ENCODE results near the gene TAS1R3. TPM values are rescaled to one million over a fixed set of nuclear protein-coding genes. Genes with fewer than 3 reads are reported as not detected.

TAS1R3 gene
- total RNA-seq, 1 experiment from 2014 or later: 0.31 TPM

GRCh38 chr1:1307923-1308755, 22.9 kb upstream of the TAS1R3 start, which contains the start of the genes ACAP3 and PUSL1:
ACAP3 (minus strand) TSS chr1:1307930; CDS start chr1:1307815, 115 bp downstream.
PUSL1 (plus strand) TSS chr1:1308597; CDS start chr1:1308644, 47 bp downstream.
- no TSS peak for BruUV-seq (replicated peaks)
- H3K36me3 ChIP-seq (ENCODE audit: control insufficient read depth, insufficient read depth, low read length): no peaks in the 10 kb centered on the region; the same call in 1 of the 2 replicates
- H3K9me3 ChIP-seq (ENCODE audit: control insufficient read depth, insufficient read depth, low read depth, low read length): no peaks in the 10 kb centered on the region
- ATAC-seq (peak; percentile 76), DNase-seq (ENCODE audit: low read depth, low spot score) (no peak)
- ChIA-PET POLR2A (no interaction called here), CTCF (no interaction called here)
- H3K27me3 ChIP-seq (ENCODE audit: control insufficient read depth, insufficient read depth, low read length): no peaks in the 10 kb centered on the region
- peak within 1 kb of the TSS; percentile 72 for H3K4me3 ChIP-seq (ENCODE audit: low read depth in 2 of 2, low read length in 2 of 2)
- H3K4me1 ChIP-seq (ENCODE audit: control insufficient read depth, insufficient read depth, low read length): peaks cover 44% of the 10 kb centered on the region
- TF ChIP-seq TCF7L2 (IDR thresholded peaks at IDR 0.05; ENCODE audit: low read depth, low read length): no peak
- TF ChIP-seq, protein P1, sequence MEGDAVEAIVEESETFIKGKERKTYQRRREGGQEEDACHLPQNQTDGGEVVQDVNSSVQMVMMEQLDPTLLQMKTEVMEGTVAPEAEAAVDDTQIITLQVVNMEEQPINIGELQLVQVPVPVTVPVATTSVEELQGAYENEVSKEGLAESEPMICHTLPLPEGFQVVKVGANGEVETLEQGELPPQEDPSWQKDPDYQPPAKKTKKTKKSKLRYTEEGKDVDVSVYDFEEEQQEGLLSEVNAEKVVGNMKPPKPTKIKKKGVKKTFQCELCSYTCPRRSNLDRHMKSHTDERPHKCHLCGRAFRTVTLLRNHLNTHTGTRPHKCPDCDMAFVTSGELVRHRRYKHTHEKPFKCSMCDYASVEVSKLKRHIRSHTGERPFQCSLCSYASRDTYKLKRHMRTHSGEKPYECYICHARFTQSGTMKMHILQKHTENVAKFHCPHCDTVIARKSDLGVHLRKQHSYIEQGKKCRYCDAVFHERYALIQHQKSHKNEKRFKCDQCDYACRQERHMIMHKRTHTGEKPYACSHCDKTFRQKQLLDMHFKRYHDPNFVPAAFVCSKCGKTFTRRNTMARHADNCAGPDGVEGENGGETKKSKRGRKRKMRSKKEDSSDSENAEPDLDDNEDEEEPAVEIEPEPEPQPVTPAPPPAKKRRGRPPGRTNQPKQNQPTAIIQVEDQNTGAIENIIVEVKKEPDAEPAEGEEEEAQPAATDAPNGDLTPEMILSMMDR (IDR thresholded peaks at IDR 0.05): no peak; the same call in 1 of the 2 replicates
- peak; percentile 97 for TF ChIP-seq SIN3A (IDR thresholded peaks at IDR 0.05; ENCODE audit: borderline replicate concordance, insufficient read depth, low read depth, low read length)
- TF ChIP-seq POLR2AphosphoS5 (IDR thresholded peaks at IDR 0.05; ENCODE audit: low read depth, low read length): peak; percentile 49; the same call in 1 of the 2 replicates
- peak within 1 kb of the TSS; percentile 77 for H3K27ac ChIP-seq (ENCODE audit: low read length)
- intact Hi-C loops (cut with micrococcal nuclease; ENCODE audit: unreplicated experiment): no loop called here
- in situ Hi-C loops (cut with HindIII; ENCODE audit: low pct_unique_long_range_greater_than_20kb, low sequenced_read_pairs): no loop called here

DNA sequence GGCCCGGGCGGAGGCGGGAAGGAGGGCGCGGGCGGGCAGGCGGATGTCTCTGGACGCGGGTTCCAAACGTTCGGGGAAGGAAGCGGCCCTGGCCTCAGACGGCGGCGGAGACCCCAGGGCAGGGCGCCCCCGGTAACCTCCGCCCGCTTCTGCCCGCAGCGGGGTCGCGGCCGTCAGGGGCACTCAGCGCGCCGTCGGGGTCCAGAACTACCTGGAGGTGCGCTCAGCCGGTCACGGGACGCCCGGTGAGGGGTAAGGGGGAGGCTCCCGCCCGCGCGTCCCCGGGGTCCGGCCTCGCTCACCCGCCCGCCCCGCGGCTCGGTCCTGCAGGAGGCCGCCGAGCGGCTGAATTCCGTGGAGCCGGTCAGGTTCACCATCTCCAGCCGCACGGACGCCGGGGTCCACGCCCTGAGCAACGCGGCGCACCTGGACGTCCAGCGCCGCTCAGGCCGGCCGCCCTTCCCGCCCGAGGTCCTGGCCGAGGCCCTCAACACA, 22.3 kb upstream of the TAS1R3 start:
- Histone ChIP-seq H3K9me3 (ENCODE audit: control insufficient read depth, insufficient read depth, low read depth, low read length) (no peaks in the 10 kb centered on the region), H3K4me3 (ENCODE audit: low read depth in 2 of 2, low read length in 2 of 2) (peak overlapping the region; percentile 64 to 72), H3K4me1 (ENCODE audit: control insufficient read depth, insufficient read depth, low read length) (peaks cover 42% of the 10 kb centered on the region), H3K36me3 (ENCODE audit: control insufficient read depth, insufficient read depth, low read length) (no peaks in the 10 kb centered on the region; the same call in 1 of the 2 replicates), H3K27me3 (ENCODE audit: control insufficient read depth, insufficient read depth, low read length) (no peaks in the 10 kb centered on the region), H3K27ac (ENCODE audit: low read length) (peak overlapping the region; percentile 77)
- ChIA-PET POLR2A (no interaction called here), CTCF (no interaction called here)
- no peak for DNase-seq (ENCODE audit: low read depth, low spot score)
- TSS peak; percentile 77 for BruUV-seq (replicated peaks)
- TF ChIP-seq POLR2AphosphoS5 (IDR thresholded peaks at IDR 0.05; ENCODE audit: low read depth, low read length) (no peak), REST (IDR thresholded peaks at IDR 0.05; ENCODE audit: insufficient read depth in 1 of 2, low read depth in 2 of 2, low read length in 1 of 2) (peak in 1 of 2 experiments; percentile 44; a peak in 1 of 4 replicates)
- ATAC-seq: no peak
- in situ Hi-C loops (cut with HindIII; ENCODE audit: low pct_unique_long_range_greater_than_20kb, low sequenced_read_pairs): no loop called here
- intact Hi-C loops (cut with micrococcal nuclease; ENCODE audit: unreplicated experiment): no loop called here
